ENCODE measurements around the gene ZNF41. TPM values are rescaled to one million over a fixed set of nuclear protein-coding genes. Genes with fewer than 3 reads are reported as not detected.

The ZNF41 gene
- total and polyA plus RNA-seq, 2 of the 13 experiments (the other 11 are each of a cell fraction or from before 2014, with no cell fraction given), result 2.3 to 3.9 TPM

DNA sequence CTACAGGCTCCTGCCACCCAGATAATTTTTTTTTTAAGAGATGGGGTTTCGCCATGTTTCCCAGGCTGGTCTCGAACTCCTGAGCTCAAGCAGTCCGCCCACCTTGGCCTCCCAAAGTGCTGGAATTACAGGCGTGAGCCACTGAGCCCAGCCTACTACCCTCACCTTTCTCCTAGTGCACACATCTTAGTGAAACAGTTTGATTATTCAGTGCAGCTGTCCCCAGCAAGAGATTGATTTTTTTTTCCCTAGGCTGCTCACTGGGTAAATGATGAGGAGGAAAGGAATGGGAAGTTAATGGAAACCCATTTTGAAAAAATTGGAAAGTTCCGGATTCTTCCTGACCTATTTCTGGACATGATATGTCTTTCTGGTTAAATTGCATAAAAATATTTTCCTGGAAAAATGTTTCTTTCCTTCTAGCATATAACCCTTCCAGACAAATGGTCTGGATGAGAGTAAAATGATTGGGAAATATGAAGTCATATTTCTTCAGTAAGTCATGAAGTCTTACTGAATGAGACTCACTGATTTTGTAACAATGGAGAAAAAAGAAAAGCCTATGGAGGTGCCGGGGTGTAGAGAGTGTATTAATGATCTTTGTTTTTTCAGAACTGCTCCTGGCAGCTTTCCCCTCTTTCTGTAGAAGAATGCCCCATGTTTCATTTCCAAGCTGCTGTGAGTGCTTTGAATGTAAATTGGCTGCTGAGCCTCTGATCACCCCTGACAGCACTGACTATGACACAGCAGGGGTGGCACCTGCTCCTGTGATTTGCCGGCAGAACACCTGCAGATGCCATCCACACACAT is 19.5 kb upstream of the ZNF41 start (continued):
- TF ChIP-seq, protein P1, sequence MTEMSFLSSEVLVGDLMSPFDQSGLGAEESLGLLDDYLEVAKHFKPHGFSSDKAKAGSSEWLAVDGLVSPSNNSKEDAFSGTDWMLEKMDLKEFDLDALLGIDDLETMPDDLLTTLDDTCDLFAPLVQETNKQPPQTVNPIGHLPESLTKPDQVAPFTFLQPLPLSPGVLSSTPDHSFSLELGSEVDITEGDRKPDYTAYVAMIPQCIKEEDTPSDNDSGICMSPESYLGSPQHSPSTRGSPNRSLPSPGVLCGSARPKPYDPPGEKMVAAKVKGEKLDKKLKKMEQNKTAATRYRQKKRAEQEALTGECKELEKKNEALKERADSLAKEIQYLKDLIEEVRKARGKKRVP (CRISPR knock-in tag; IDR thresholded peaks at IDR 0.05), result no peak
- TF ChIP-seq, protein P2, sequence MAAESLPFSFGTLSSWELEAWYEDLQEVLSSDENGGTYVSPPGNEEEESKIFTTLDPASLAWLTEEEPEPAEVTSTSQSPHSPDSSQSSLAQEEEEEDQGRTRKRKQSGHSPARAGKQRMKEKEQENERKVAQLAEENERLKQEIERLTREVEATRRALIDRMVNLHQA (CRISPR knock-in tag; IDR thresholded peaks at IDR 0.05), result no peak
- TF ChIP-seq ZNF530 (CRISPR knock-in tag; IDR thresholded peaks at IDR 0.05; ENCODE audit: low read depth), result no peak
- no peak for TF ChIP-seq ZNF792 (CRISPR knock-in tag; IDR thresholded peaks at IDR 0.05)
- no peak for TF ChIP-seq REL (CRISPR knock-in tag; conservative IDR thresholded peaks at IDR 0.05)
- no peak for TF ChIP-seq ZNF160 (CRISPR knock-in tag; IDR thresholded peaks at IDR 0.05)
- TF ChIP-seq HDAC2 (CRISPR knock-in tag; IDR thresholded peaks at IDR 0.05), result no peak
- TF ChIP-seq EP300 (IDR thresholded peaks at IDR 0.05; ENCODE audit: low read depth in 2 of 2, low read length in 2 of 2), result no peak
- TF ChIP-seq EP300 (CRISPR knock-in tag; IDR thresholded peaks at IDR 0.05; ENCODE audit: borderline replicate concordance), result no peak
- no peak for TF ChIP-seq ZNF354B (CRISPR knock-in tag; IDR thresholded peaks at IDR 0.05)
- no peak for TF ChIP-seq ZFP37 (CRISPR knock-in tag; IDR thresholded peaks at IDR 0.05; ENCODE audit: borderline replicate concordance)
